Measurements from ENCODE around the gene PEX16. TPM values are rescaled to one million over a fixed set of nuclear protein-coding genes. Genes with fewer than 3 reads are reported as not detected.

The PEX16 gene
- total and polyA plus RNA-seq, 2 of the 13 experiments (the other 11 are each of a cell fraction or from before 2014, with no cell fraction given), result 12.5 to 21.8 TPM

- TF ChIP-seq ZNF142 (CRISPR knock-in tag; IDR thresholded peaks at IDR 0.05), result no peak
- TF ChIP-seq REL (CRISPR knock-in tag; conservative IDR thresholded peaks at IDR 0.05), result 0 out of 2 replicates have a peak, but pooled peaks have one; percentile 45
- TF ChIP-seq ZNF775 (CRISPR knock-in tag; IDR thresholded peaks at IDR 0.05; ENCODE audit: borderline replicate concordance), result no peak
- TF ChIP-seq RBAK (CRISPR knock-in tag; IDR thresholded peaks at IDR 0.05), result no peak
- TF ChIP-seq ZNF12 (CRISPR knock-in tag; IDR thresholded peaks at IDR 0.05), result 0 out of 2 replicates have a peak, but pooled peaks have one; percentile 27
- TF ChIP-seq, protein P1, sequence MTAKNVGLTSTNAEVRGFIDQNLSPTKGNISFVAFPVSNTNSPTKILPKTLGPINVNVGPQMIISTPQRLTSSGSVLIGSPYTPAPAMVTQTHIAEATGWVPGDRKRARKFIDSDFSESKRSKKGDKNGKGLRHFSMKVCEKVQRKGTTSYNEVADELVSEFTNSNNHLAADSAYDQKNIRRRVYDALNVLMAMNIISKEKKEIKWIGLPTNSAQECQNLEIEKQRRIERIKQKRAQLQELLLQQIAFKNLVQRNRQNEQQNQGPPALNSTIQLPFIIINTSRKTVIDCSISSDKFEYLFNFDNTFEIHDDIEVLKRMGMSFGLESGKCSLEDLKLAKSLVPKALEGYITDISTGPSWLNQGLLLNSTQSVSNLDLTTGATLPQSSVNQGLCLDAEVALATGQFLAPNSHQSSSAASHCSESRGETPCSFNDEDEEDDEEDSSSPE (CRISPR knock-in tag; IDR thresholded peaks at IDR 0.05), result no peak
- TF ChIP-seq SALL2 (CRISPR knock-in tag; IDR thresholded peaks at IDR 0.05), result no peak
- TF ChIP-seq IKZF5 (CRISPR knock-in tag; IDR thresholded peaks at IDR 0.05), result peak; percentile 71; the same call in 1 of the 2 replicates
- TF ChIP-seq NFYB (CRISPR knock-in tag; IDR thresholded peaks at IDR 0.05), result no peak
- no peak for TF ChIP-seq ASH2L (IDR thresholded peaks at IDR 0.05; ENCODE audit: insufficient read length, low read depth, low read length)
- TF ChIP-seq MAF1 (CRISPR knock-in tag; IDR thresholded peaks at IDR 0.05; ENCODE audit: borderline replicate concordance), result no peak
- 0 out of 2 replicates have a peak, but pooled peaks have one; percentile 57 for TF ChIP-seq ERF (CRISPR knock-in tag; IDR thresholded peaks at IDR 0.05)
- 0 out of 2 replicates have a peak, but pooled peaks have one; percentile 27 for TF ChIP-seq ZNF768 (CRISPR knock-in tag; IDR thresholded peaks at IDR 0.05)
- TF ChIP-seq MYC (CRISPR knock-in tag; IDR thresholded peaks at IDR 0.05; ENCODE audit: borderline replicate concordance), result no peak
- TF ChIP-seq ZFP62 (CRISPR knock-in tag; IDR thresholded peaks at IDR 0.05), result no peak
- TF ChIP-seq ZNF343 (CRISPR knock-in tag; IDR thresholded peaks at IDR 0.05), result no peak
- TF ChIP-seq ZNF780A (CRISPR knock-in tag; IDR thresholded peaks at IDR 0.05), result no peak
- TF ChIP-seq, protein P2, sequence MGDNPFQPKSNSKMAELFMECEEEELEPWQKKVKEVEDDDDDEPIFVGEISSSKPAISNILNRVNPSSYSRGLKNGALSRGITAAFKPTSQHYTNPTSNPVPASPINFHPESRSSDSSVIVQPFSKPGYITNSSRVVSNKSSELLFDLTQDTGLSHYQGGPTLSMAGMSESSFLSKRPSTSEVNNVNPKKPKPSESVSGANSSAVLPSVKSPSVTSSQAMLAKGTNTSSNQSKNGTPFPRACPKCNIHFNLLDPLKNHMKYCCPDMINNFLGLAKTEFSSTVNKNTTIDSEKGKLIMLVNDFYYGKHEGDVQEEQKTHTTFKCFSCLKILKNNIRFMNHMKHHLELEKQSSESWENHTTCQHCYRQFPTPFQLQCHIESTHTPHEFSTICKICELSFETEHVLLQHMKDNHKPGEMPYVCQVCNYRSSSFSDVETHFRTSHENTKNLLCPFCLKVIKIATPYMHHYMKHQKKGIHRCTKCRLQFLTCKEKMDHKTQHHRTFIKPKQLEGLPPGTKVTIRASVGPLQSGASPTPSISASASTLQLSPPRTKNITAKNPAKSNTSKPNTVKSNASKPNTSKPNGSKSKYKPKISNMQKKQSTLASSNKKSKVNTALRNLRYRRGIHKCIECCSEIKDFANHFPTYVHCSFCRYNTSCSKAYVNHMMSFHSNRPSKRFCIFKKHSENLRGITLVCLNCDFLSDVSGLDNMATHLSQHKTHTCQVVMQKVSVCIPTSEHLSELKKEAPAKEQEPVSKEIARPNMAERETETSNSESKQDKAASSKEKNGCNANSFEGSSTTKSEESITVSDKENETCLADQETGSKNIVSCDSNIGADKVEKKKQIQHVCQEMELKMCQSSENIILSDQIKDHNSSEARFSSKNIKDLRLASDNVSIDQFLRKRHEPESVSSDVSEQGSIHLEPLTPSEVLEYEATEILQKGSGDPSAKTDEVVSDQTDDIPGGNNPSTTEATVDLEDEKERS (CRISPR knock-in tag; IDR thresholded peaks at IDR 0.05), result no peak
- no peak for TF ChIP-seq SATB2 (CRISPR knock-in tag; IDR thresholded peaks at IDR 0.05)
These were observed 32.3 kb downstream of the PEX16 start, which contains the start of gene MAPK8IP1 (continued) for GRCh38 chr11:45885274-45885920.
